HEK293 (cell line): Measurements from ENCODE around the gene KATNB1.

Experiments
- SETDB1 ChIP-seq: IDR thresholded peaks from one replicate; pipeline ENCODE4 v1.6.1; 2017; ENCODE audit warnings: mild to moderate bottlenecking, low read length, moderate library complexity, mixed read lengths; ENCODE audit not compliant: insufficient read length
- ZBTB1 ChIP-seq: fragments of 450-650 bp; formaldehyde crosslinking; IDR thresholded peaks from 2 replicates; pipeline ENCODE4 v1.5.1; 2016; ENCODE audit warnings: missing biosample characterization, missing genetic modification characterization
- ZNF10 ChIP-seq: fragments of 450-650 bp; formaldehyde crosslinking; IDR thresholded peaks from 2 replicates; pipeline ENCODE4 v1.5.1; 2017; ENCODE audit warnings: missing biosample characterization, missing genetic modification characterization
- ZNF274 ChIP-seq, 2 experiments: fragments of 200-500 bp in 1 of 2; fragments of 450-650 bp in 1 of 2; sonication (Bioruptor generic) in 1 of 2; formaldehyde crosslinking in 1 of 2; IDR thresholded peaks; 2 replicates each; pipeline versions ENCODE4 v1.5.1 to v1.6.1; 2014 to 2016; ENCODE audit warnings: borderline replicate concordance in 1 of 2, inconsistent platforms in 1 of 2, low read length in 1 of 2, missing biosample characterization in 1 of 2, missing genetic modification characterization in 1 of 2
- TF ChIP-seq, protein P1 (sequence below): fragments of 450-650 bp; formaldehyde crosslinking; IDR thresholded peaks from 2 replicates; pipeline ENCODE4 v1.5.1; 2016; ENCODE audit warnings: missing biosample characterization, missing genetic modification characterization
- TF ChIP-seq, protein P2 (sequence below): fragments of 450-650 bp; formaldehyde crosslinking; IDR thresholded peaks from 2 replicates; pipeline ENCODE4 v1.5.1; 2017; ENCODE audit warnings: missing biosample characterization, missing genetic modification characterization

DNA sequence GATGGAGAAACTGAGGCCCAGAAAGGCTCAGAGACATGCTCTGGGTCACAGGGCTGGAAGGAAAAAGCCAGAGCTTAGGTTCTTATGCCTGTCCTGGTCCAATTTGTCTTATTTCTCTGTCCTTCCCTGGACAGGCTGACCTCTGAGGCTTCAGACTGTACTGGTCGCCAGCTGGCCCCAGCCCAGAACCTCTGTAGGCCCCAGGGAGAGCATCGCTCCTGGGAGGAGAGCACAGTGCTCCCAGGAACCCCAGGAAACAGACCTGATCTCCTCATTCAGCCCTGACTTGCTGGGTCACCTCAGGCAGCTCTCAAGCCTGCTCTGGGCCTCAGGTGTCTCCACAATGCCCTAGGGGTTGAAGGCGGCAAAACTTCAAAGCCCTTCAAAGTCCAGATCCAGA lies 36.1 kb upstream of the KATNB1 start:
- TF ChIP-seq ZBTB1 (tag by site-specific recombination): no peak
- no peak for TF ChIP-seq ZNF274 (IDR thresholded peaks at IDR 0.05; ENCODE audit: low read length)
- TF ChIP-seq ZNF274 (tag by site-specific recombination; IDR thresholded peaks at IDR 0.05; ENCODE audit: borderline replicate concordance): no peak
- TF ChIP-seq, protein P1, sequence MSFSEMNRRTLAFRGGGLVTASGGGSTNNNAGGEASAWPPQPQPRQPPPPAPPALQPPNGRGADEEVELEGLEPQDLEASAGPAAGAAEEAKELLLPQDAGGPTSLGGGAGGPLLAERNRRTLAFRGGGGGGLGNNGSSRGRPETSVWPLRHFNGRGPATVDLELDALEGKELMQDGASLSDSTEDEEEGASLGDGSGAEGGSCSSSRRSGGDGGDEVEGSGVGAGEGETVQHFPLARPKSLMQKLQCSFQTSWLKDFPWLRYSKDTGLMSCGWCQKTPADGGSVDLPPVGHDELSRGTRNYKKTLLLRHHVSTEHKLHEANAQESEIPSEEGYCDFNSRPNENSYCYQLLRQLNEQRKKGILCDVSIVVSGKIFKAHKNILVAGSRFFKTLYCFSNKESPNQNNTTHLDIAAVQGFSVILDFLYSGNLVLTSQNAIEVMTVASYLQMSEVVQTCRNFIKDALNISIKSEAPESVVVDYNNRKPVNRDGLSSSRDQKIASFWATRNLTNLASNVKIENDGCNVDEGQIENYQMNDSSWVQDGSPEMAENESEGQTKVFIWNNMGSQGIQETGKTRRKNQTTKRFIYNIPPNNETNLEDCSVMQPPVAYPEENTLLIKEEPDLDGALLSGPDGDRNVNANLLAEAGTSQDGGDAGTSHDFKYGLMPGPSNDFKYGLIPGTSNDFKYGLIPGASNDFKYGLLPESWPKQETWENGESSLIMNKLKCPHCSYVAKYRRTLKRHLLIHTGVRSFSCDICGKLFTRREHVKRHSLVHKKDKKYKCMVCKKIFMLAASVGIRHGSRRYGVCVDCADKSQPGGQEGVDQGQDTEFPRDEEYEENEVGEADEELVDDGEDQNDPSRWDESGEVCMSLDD (tag by site-specific recombination): no peak
- TF ChIP-seq SETDB1: no peak
- TF ChIP-seq, protein P2, sequence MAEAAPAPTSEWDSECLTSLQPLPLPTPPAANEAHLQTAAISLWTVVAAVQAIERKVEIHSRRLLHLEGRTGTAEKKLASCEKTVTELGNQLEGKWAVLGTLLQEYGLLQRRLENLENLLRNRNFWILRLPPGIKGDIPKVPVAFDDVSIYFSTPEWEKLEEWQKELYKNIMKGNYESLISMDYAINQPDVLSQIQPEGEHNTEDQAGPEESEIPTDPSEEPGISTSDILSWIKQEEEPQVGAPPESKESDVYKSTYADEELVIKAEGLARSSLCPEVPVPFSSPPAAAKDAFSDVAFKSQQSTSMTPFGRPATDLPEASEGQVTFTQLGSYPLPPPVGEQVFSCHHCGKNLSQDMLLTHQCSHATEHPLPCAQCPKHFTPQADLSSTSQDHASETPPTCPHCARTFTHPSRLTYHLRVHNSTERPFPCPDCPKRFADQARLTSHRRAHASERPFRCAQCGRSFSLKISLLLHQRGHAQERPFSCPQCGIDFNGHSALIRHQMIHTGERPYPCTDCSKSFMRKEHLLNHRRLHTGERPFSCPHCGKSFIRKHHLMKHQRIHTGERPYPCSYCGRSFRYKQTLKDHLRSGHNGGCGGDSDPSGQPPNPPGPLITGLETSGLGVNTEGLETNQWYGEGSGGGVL (tag by site-specific recombination): no peak
- no peak for TF ChIP-seq ZNF10 (tag by site-specific recombination)
